ENCODE measurements around the gene ERGIC2.

The ERGIC2 gene

DNA sequence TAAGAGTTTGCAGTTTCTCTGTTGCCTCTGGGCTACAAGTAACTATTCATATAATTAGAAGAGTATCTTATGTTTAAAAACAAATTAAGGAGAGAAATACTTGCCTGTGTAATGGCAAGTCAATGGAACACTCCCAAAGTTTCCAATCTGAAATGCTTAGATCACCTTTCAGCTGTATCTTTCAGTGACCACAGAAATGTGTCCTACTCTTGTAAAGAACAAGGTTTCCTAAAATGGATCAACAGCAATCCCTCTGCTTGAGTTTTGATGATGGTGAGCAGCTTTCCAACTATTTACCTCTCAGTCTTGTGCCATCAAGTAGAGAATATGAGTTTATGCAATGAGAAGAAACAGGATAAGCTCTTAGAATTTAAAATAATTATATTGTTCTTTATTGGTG, 92.9 kb downstream of the ERGIC2 start:
- Histone ChIP-seq H3K27me3 (ENCODE audit: control insufficient read depth, insufficient read depth, low read length) (no peaks in the 10 kb centered on the region), H3K4me3 (ENCODE audit: low read depth, low read length) (no peak overlapping the region), H3K36me3 (ENCODE audit: control insufficient read depth, insufficient read depth, low read length) (no peaks in the 10 kb centered on the region), H3K9me3 (ENCODE audit: control insufficient read depth, insufficient read depth, low read length) (no peaks in the 10 kb centered on the region), H3K4me1 (ENCODE audit: control insufficient read depth, insufficient read depth, low read length) (no peaks in the 10 kb centered on the region), H3K9ac (ENCODE audit: low read depth, low read length) (no peak overlapping the region)

DNA sequence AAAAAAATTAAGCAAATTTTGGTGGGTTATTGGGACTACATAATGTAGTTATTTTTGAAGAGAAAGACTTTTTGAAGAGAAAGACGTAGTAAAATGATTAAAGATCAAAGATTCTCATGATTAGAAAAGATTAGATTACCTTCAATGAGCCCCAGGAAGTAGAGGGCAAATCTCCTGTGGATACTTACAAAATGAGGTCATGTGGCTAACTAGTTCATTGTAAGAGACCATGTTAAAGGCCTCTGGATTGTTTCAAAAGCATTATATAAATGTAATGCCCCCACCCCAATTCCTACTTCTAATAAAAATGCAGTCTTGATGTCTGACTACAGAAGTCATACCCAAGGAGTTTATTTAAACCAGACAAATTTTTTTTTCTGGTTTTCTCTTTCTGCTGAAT, 93.3 kb downstream of the ERGIC2 start:
- H3K4me1 ChIP-seq (ENCODE audit: control insufficient read depth, insufficient read depth, low read length) = no peaks in the 10 kb centered on the region
- H3K36me3 ChIP-seq (ENCODE audit: control insufficient read depth, insufficient read depth, low read length) = no peaks in the 10 kb centered on the region
- no peaks in the 10 kb centered on the region for H3K27me3 ChIP-seq (ENCODE audit: control insufficient read depth, insufficient read depth, low read length)
- H3K9ac ChIP-seq (ENCODE audit: low read depth, low read length) = no peak overlapping the region
- H3K9me3 ChIP-seq (ENCODE audit: control insufficient read depth, insufficient read depth, low read length) = no peaks in the 10 kb centered on the region
- H3K4me3 ChIP-seq (ENCODE audit: low read depth, low read length) = no peak overlapping the region

Measured in iPS-15b (cell line).